Dedifferentiated amniotic fluid mesenchymal stem cell (primary cell): Measurements from ENCODE around the gene HSFX4.
"Not testable (repeated sequence)": the region's sequence is repeated elsewhere in the genome, so short reads cannot be mapped to it uniquely, and the experiment has no call there.

Source experiments
- DNase-seq: peaks from one replicate; pipeline ENCODE4 v3.0.0-alpha.2; 2016; ENCODE audit errors: extremely low spot score

Gene HSFX4

GRCh38 chrX:149929400-149929799, at the start of gene HSFX4:
Gene HSFX4, plus strand, starts transcription at chrX:149929573. Its CDS starts 72 bp downstream, at chrX:149929645.
- not testable (repeated sequence) for DNase-seq

- DNase-seq: no peak
Observed at GRCh38 chrX:149881081-149881711, 48.2 kb upstream of the HSFX4 start, which contains the start of gene MAGEA8. Gene MAGEA8, plus strand, starts transcription at chrX:149881183. Its CDS starts 3,090 bp downstream, at chrX:149884273.

GRCh38 chrX:149890828-149891227, 38.5 kb upstream of the HSFX4 start:
- DNase-seq: not testable (repeated sequence)

- no peak for DNase-seq
Observed at GRCh38 chrX:149898554-149898953, 30.8 kb upstream of the HSFX4 start.

GRCh38 chrX:149903889-149904748, 25.3 kb upstream of the HSFX4 start:
- DNase-seq: no peak

GRCh38 chrX:149908308-149908707, 21.1 kb upstream of the HSFX4 start:
- DNase-seq: no peak

GRCh38 chrX:149908727-149909126, 20.6 kb upstream of the HSFX4 start:
- DNase-seq: no peak

GRCh38 chrX:149909324-149910177, 19.8 kb upstream of the HSFX4 start:
- no peak for DNase-seq

GRCh38 chrX:149910178-149910695, 19.1 kb upstream of the HSFX4 start:
- no peak for DNase-seq

GRCh38 chrX:149916745-149917392, 12.5 kb upstream of the HSFX4 start:
- DNase-seq: no peak

- not testable (repeated sequence) for DNase-seq
Observed at GRCh38 chrX:149923836-149924235, 5.5 kb upstream of the HSFX4 start.

GRCh38 chrX:149924434-149924833, 4.9 kb upstream of the HSFX4 start:
- not testable (repeated sequence) for DNase-seq

GRCh38 chrX:149927245-149927963, 2.0 kb upstream of the HSFX4 start:
- not testable (repeated sequence) for DNase-seq

GRCh38 chrX:149927964-149928258, 1.5 kb upstream of the HSFX4 start:
- DNase-seq: not testable (repeated sequence)

- not testable (repeated sequence) for DNase-seq
Observed at GRCh38 chrX:149928635-149929034, 738 bp upstream of the HSFX4 start.

- not testable (repeated sequence) for DNase-seq
Observed at GRCh38 chrX:149931355-149931754, 2.0 kb downstream of the HSFX4 start.

GRCh38 chrX:149932150-149932549, 2.8 kb downstream of the HSFX4 start:
- not testable (repeated sequence) for DNase-seq

GRCh38 chrX:149932970-149933369, 3.6 kb downstream of the HSFX4 start:
- not testable (repeated sequence) for DNase-seq

GRCh38 chrX:149933547-149933946, 4.2 kb downstream of the HSFX4 start:
- DNase-seq: not testable (repeated sequence)

GRCh38 chrX:149937328-149937727, 8.0 kb downstream of the HSFX4 start:
- not testable (repeated sequence) for DNase-seq
